ENCODE data around the gene CREB3L2.

CREB3L2 gene

DNA sequence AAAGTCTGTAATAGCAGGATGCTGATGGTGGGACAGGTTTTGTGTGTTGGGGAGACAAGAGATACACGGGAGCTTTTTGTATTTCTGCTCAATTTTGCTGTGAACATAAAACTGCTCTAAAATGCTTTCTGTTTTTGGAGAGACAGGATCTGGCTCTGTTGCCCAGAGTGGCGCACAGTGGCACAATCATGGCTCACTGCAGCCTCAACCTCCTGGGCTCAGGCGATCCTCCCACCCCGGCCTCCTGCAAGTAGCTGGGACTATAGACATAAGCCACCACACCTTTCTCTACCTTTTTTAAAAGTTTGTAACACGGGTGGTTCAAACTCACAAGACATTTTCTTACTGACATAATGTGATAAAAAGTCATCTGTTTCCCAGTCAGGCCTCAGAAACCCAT lies 14.3 kb downstream of the CREB3L2 start:
- TF ChIP-seq ZFX (IDR thresholded peaks at IDR 0.05): no peak
- TF ChIP-seq, protein P1, sequence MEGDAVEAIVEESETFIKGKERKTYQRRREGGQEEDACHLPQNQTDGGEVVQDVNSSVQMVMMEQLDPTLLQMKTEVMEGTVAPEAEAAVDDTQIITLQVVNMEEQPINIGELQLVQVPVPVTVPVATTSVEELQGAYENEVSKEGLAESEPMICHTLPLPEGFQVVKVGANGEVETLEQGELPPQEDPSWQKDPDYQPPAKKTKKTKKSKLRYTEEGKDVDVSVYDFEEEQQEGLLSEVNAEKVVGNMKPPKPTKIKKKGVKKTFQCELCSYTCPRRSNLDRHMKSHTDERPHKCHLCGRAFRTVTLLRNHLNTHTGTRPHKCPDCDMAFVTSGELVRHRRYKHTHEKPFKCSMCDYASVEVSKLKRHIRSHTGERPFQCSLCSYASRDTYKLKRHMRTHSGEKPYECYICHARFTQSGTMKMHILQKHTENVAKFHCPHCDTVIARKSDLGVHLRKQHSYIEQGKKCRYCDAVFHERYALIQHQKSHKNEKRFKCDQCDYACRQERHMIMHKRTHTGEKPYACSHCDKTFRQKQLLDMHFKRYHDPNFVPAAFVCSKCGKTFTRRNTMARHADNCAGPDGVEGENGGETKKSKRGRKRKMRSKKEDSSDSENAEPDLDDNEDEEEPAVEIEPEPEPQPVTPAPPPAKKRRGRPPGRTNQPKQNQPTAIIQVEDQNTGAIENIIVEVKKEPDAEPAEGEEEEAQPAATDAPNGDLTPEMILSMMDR (conservative IDR thresholded peaks at IDR 0.05): no peak
- no peak overlapping the region for H3K27ac ChIP-seq

DNA sequence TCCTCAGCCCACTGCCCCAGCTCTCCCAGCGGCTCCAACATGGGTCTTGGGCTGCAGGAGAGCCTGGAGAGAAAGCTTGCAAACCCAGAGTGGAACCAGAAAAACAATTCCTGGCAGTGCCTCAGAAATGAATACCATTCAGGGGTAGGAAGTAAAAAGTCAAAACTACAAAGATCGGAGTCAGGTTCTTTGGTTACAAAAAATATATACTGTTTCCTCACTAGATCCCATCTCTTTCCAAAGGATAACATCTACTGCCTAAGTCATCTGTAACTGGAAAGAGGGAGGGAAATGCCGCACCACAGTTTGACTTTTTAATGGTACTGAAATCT lies 14.9 kb downstream of the CREB3L2 start:
- TF ChIP-seq ZFX (IDR thresholded peaks at IDR 0.05): no peak
- TF ChIP-seq, protein P1 (conservative IDR thresholded peaks at IDR 0.05): no peak
- H3K27ac ChIP-seq: no peak overlapping the region

DNA sequence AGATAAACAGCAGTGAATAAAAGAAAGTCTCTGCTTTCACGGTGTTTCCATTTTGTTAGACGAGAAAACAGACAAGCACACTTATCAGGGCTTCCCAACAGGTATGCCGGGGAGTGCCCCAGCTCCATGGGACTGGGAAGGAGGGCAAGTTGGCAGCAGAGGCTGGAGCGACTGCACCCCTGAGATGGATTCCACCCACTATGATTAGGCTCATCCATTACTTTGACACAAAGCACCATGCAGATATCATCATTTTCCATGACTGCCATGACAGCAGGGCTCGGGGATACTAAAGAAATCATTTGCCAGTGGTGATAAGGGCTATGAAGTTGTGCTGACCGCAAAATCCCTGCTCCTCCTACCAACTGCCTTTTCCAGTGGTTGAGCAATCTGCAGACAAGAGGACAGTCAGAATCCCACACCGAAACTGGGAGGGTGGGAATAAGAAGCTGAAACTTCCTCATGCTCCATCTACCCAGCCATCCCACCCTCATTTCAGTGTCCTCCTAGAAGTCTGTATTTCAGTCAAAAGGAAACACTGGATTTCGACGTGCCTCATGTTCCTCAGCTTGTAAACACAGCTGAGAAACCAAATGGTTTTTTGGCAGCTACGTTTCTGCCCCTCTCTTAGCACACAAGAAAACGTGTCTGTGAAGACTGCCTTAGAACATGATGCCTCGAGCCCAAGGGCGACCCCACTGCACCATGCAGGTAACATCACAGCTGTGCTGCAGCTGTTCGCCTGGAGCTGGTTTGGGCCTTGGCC lies 15.5 kb downstream of the CREB3L2 start:
- no peak overlapping the region for H3K27ac ChIP-seq
- TF ChIP-seq, protein P1 (conservative IDR thresholded peaks at IDR 0.05): no peak
- no peak for TF ChIP-seq ZFX (IDR thresholded peaks at IDR 0.05)

DNA sequence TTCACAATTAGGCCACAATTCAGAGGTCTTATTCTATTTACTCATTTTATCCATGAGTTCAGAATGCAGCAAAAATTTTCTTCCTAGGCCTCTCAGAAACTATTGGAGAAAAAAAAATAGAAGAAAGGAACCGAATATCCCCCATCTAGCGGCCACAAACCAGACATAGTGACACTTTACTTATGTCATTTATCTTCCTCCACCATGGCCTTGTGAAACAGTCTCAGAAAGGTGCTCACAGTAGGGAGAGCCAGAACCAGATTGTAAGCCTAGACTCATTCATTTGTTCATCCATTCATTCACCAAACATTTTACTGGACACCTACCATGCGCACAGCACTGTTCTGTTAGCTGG lies 16.0 kb downstream of the CREB3L2 start:
- no peak for TF ChIP-seq ZFX (IDR thresholded peaks at IDR 0.05)
- TF ChIP-seq, protein P1 (conservative IDR thresholded peaks at IDR 0.05): no peak
- H3K27ac ChIP-seq: no peak overlapping the region

DNA sequence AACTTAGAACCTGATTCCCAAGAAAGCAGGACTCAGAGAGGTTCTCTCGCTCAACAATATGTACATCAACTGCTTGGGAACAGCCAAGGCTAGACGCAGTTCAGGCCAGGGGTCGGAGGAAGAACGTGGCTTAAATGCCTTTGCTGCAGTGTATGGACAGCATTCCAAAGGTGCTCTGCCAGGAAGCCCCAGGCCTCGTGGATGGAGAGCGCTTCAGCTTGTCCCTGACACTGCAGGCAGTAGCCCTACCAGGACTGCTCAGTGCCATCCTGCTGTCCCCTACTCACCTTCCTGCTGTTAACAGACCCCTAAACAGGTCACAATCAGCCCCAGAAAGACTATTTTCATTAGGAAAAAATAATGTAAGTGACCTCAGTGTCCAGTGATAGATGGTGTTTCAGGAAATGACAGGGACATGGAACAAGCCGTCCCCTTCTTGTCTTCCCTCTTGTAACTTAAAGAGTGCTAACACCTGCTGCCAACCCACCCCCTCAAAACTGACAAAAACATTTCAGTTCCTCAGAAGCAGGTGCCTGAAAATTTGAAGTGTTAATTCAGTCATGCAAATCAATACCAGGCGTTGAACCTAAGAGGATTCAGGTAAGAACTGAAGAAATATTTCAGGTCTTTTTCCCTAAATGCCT lies 16.5 kb downstream of the CREB3L2 start:
- no peak for TF ChIP-seq ZFX (IDR thresholded peaks at IDR 0.05)
- TF ChIP-seq, protein P1 (conservative IDR thresholded peaks at IDR 0.05): no peak

DNA sequence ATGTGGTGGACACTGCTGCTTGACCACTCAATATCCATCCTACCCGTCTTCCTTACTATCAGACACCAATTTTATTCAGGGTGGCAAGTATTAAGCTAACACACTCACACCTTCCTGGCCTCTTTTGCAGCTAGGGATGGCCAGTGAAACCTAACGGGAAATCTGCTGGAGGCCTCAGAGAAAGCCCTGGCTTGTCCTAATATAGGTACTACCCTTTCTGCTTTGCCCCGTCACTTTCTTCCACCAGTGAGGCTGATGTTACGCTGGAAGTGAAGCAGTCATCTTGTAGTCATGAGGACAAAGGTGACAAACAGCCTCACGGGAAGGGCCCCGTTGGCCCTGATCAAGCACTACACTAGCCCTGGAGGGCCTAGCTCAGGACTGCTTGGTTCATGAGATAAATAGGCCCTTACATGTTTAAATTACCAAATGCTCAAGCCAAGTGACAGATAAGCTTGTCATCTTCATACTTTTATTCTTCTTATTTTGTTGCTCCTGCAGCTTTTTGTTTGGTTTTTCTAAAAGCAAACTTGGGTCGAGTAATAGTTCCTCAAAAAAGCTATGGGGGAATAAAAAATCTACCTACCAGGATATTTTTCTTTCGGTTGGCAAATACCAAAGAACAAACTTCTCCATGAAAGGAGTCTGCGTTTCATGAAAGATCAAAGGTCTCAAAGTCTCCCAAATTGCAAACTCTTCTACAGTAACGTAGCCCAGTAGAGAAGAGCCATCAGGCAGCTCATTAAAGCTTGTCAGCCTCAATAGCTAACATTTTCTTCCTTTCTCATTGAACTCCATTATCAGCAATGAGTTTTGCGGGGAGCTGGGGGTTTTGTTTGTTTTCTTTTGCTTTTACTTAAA lies 17.5 kb downstream of the CREB3L2 start:
- H3K27ac ChIP-seq: no peak overlapping the region
- no peak for TF ChIP-seq ZFX (IDR thresholded peaks at IDR 0.05)
- TF ChIP-seq, protein P1 (conservative IDR thresholded peaks at IDR 0.05): no peak

More for the DNA sequence above, 16.5 kb downstream of the CREB3L2 start:
- no peak overlapping the region for H3K27ac ChIP-seq
